ENCODE results near the gene DENND6A.
"Not testable (repeated sequence)": the region's sequence is repeated elsewhere in the genome, so short reads cannot be mapped to it uniquely, and the experiment has no call there.

The DENND6A gene, protein sequence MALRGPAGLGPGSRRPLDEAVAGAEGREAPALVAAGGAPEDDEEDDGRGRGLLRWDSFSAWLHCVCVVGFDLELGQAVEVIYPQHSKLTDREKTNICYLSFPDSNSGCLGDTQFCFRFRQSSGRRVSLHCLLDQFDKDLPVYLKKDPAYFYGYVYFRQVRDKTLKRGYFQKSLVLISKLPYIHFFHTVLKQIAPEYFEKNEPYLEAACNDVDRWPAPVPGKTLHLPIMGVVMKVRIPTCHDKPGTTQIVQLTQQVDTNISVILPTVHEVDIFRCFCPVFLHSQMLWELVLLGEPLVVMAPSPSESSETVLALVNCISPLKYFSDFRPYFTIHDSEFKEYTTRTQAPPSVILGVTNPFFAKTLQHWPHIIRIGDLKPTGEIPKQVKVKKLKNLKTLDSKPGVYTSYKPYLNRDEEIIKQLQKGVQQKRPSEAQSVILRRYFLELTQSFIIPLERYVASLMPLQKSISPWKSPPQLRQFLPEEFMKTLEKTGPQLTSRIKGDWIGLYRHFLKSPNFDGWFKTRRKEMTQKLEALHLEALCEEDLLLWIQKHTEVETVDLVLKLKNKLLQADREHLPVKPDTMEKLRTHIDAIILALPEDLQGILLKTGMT

DNA sequence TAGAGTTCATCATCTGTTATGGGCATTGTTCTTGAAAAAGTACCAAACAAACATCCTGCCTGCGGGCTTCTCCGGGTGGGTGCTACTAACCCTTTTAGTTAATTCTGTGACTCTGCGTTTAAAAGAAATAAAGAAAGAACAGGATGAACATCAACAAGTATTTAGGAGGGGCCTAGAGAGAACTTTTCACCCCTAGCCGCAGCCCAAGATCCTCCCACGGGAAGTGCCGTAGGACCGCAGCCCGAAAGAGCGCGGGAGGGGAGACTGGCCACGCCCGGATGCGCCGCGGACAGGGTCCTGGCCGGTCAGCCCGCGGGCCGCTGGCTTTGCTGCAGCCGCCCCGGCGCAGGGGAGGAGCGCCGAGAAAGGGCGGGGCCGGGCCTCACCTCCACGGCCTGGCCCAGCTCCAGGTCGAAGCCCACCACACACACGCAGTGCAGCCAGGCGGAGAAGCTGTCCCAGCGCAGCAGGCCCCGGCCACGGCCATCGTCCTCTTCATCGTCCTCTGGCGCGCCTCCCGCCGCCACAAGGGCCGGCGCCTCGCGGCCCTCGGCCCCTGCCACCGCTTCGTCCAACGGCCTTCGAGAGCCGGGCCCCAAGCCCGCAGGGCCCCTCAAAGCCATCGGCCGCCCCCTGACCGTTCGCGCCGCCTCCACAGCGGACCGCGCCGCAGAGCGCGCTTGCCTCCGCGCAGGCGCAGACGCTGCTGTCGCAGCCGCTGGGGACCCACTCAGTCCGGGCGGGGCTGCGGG, at the start of gene DENND6A:
TSS of gene DENND6A (minus strand) at position 682 of the 752 bp plus-strand sequence. CDS start at position 623, 59 bp downstream.
- DNase-seq: peak; percentile 94

GRCh38 chr3:57740027-57740426, 47.1 kb upstream of the DENND6A start:
- DNase-seq: no peak

- no peak for DNase-seq
Measured at GRCh38 chr3:57738391-57738790, 45.5 kb upstream of the DENND6A start.

GRCh38 chr3:57737840-57738239, 45.0 kb upstream of the DENND6A start:
- DNase-seq: no peak

GRCh38 chr3:57735405-57735804, 42.5 kb upstream of the DENND6A start:
- DNase-seq: no peak

- DNase-seq: no peak
Measured at GRCh38 chr3:57733790-57734189, 40.9 kb upstream of the DENND6A start.

DNA sequence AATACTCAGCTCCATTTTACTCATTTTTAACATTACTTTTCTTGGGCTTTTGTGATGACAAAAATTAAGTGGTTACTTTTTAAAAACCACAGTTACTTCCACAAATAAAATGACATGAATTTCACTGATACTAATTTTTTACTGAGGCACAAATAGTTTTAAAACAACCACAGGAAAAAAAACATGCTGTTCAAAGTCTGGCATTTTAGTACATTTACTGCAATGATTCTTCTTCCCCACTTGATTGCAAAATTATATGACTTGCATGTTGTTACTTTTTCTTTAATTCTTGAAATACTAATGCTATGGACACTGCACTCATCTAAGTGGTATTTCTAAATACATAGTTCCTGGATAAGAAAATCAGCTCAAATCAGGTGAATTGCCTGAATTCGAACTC, 38.4 kb upstream of the DENND6A start:
- DNase-seq: no peak

- no peak for DNase-seq
Measured at GRCh38 chr3:57730682-57731081, 37.8 kb upstream of the DENND6A start.

GRCh38 chr3:57729334-57730045, 36.6 kb upstream of the DENND6A start:
- no peak for DNase-seq

DNA sequence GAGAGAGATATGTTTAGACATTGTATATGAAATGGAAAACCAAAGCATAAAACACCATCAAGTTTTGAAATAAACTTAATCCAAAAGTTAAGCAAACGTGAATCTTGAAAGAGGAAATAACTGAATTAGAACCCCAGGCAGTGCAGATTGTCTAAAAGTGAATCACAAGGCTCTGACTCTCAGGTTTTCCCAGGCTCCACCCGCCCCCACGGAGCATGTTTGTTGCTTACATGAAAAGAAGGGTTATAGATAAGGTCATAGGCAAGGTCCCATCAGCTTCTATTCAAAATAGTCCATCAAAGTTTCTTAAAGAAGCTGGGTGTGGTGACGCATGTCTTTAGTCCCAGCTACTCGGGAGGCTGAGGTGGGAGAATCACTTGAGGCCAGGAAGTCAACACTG, 34.2 kb upstream of the DENND6A start:
- DNase-seq: no peak

DNA sequence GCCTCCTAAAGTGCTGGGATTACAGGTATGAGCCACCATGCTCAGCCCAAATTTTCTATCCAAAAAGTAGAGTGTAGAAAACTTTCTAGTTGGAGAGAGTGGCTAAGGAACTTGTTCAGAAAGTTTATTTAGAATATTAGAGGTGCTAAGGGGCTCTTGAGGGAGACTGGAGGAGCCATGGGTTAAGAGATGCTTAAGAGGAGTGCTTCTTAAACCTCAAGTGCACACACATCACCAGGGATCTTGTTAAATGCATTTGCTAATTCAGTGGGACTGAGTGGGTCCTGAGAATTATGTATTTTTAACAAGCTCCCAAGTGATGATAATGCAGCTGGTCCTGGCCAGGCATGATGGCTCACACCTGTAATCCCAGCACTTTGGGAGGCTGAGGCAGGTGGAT, 33.5 kb upstream of the DENND6A start:
- DNase-seq: no peak

DNA sequence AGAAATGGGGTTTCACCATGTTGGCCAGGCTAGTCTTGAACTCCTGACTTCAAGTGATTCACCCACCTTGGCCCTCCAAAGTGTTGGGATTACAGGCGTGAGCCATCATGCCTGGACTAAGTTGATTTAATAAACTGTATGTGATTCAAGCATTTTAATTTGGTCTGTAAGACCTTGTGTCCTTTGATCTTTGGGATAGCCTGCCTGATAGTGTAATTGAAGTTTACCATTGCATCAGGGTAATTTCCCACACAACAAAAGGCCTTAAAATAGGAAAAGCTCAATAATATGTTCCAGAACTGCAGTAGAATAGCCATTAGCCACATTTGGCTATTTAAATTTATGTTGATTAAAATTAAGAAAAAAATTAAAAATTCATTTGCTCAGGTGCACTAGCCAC, 25.2 kb upstream of the DENND6A start:
- DNase-seq: no peak

DNA sequence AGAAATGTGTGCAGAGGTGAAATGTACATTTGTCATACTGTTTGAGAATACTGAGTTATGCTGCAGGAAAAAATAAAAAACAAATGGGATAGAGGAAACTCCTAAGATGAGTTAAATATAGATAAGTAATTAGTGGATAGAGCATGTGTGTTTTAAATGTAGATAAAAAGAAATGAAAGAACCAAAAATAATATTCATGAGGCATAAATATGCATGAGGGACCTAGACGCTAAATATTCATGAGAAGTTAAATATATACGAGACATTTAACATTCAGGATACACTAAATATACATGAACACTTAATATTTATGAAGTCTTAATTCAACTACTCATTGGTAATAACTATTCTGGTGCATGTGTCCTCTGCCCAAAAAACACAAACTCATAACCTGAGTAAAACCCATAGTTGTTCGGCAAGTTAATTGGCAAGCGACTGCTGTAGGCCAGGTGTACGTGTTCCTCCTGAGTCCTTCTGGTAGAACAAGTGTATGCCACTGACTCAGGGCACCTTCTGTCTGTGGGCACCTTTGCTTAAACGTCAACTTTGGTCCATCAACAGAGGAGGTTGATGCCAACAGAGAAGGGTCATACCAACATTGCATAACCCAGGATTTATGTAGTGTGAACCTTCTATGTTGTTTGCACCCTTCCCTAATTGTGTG, 24.5 kb upstream of the DENND6A start:
- no peak for DNase-seq

GRCh38 chr3:57715686-57716085, 22.8 kb upstream of the DENND6A start:
- no peak for DNase-seq

DNA sequence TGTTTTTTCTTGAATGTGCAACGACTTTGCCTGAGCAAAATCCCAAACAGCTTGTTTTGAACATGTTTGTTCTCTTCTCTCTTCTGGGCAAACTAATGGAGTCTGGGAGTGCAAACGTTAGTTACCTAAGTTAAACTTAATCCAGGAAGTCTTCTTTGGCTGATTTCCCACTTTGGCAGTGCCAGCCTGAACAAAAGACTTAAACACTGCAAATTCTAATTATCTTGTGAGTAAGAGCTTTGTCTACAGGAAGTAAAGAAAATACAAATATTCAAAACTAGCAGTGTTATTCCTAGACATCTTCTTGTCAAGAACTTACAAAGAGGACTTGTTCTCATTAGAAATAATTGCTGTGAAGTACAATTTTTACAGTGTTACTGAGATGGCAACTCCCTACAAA, 16.7 kb upstream of the DENND6A start:
- DNase-seq: no peak

- DNase-seq: no peak
Measured at GRCh38 chr3:57709031-57709430, 16.2 kb upstream of the DENND6A start.

GRCh38 chr3:57706462-57706861, 13.6 kb upstream of the DENND6A start:
- DNase-seq: no peak

DNA sequence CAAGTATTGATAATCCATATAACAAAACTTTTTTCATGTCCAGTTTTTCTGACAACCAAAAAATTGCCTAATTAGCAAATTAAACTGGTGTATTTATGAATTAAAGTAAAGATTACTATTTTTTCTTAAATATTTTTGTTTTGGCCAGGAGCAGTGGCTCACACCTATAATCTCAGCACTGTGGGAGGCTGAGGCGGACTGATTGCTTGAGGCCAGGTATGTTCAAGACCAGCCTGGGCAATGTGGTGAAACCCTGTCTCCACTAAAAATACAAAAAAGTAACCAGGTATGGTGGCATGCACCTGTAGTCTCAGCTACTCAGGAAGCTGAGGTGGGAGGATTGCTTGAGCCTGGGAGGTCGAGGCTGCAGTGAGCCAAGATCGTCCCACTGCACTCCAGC, 12.5 kb upstream of the DENND6A start:
- not testable (repeated sequence) for DNase-seq

DNA sequence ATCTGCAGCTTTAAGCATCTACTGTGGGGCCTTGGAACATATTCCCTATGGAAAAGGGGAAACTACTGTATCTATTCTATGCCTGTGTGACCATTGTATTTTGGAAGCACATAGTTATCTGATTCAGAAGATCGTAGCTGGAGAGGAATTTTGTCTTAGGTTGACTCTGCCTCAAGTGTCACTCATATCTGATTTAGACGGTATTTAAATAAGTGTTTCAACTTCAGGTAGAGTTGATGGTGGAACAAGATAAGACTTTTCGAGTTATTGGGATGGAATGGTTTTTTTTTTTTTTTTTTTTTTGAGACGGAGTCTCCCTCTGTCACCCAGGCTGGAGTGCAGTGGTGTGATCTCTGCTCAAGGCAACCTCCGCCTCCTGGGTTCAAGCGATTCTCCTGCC, 8.9 kb upstream of the DENND6A start:
- no peak for DNase-seq

GRCh38 chr3:57700737-57701136, 7.9 kb upstream of the DENND6A start:
- DNase-seq: no peak

GRCh38 chr3:57699591-57699990, 6.7 kb upstream of the DENND6A start:
- DNase-seq: no peak

DNA sequence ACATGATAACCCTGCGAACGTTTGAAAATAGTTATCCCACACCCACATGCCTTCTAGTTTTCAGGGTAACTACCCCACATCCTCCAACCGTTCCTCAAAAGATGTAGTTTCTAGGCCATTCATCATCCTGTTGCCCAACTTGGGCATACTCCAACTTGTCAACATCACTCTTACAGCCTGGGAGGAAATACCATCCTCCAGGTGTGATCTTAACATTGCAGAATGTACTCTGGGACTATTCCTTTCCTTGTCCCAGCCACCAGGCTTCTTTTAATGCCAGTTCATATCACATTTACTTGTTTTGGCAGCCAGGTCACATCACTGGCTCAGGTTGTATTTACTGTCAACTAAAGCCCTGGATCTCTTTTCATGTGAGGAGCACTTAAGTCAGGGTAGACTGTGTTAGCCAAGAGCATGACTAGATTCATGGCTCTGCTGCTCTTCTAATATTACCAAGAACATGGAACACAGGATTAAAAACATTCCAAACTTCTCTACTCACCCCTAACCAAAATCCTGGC, 4.0 kb upstream of the DENND6A start:
- no peak for DNase-seq

All from stimulated activated CD4-positive, alpha-beta T cell treated with anti-CD3 and anti-CD28 coated beads, Interleukin-2, amount 100 ng/mL, for 48 hours (primary cell).